ENCODE measurements around the gene CC2D1A.

GRCh38 chr19:13918726-13919411 is 12.9 kb downstream of the CC2D1A start:
- no peak for TF ChIP-seq YY1 (IDR thresholded peaks at IDR 0.05; ENCODE audit: insufficient read depth, insufficient read length)
- no peak for TF ChIP-seq SUZ12 (IDR thresholded peaks at IDR 0.05; ENCODE audit: extremely low read depth, insufficient read depth, insufficient read length)

Data from NT2/D1 (cell line).